OCI-M2 (cell line): ENCODE measurements around the gene SYT9.

ENCODE experiments used
- DNase-seq: peaks from one replicate; lab custom pipeline; 2025; ENCODE audit not compliant: unreplicated experiment; lab: John Stamatoyannopoulos, UW

The SYT9 gene

DNA sequence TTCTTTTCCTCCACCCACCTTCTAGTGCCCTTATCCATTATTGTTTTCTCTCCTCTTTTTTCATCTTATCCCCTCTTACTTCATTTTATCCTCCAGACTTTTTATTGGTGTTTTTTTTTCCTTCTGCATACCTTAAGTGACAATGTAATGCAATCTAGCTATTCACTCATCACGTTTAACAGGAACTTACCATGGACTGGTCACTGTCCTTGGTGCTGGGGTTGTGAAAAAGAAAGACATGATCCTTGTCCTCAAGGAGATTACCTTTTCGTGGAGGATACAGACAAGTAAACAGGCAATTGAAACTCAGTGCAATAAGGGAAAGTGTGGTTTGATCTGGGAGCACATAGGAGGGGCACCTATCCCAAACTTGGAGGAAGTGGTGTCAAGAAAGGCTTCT is 20.7 kb downstream of the SYT9 start:
- no peak for DNase-seq

DNA sequence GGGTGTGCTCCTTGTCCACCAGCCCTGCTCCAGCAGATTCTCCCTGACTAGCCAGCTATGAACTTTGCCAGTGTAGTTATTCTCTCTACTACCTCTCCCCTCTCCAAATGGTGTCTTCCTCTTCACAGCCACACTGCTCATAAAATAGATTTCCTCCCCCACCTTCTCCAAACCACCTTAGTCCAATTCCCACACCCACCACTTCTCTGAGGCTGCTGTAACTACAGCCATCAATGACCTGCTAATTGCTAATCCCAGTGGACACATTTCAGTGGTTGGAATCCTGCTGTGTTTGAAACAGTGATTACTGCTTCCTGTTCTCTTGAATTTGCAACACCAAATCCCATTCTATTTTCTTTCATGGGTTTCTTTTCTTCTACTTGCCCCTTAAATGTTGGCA is 23.4 kb downstream of the SYT9 start:
- no peak for DNase-seq

DNA sequence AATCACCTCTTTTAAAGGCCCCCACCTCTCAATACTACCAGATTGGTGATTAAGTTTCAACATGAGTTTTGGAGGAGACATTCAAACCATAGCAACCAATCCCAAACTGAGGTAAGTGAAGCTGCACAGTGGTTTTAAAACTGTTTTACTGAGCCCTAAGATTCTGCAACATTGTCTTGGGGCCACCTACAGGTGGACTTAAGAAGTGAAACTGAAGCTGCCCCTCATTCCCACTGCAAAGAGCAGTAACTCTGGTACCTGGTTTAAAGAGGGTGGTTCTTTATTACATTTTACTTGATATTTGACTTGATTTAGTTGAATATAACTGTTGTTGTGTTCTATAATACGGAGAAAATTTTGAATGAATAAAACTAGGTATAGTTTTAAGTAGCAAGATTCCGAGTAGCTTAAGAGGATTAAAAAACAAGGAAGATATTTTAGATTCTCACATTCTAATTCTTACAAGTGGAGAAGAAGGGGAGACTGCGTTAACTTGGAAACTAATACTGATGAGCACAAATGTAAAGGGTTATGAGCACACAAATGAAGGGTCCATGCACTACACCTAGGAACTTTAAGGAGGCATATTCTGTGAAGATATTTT is 26.7 kb downstream of the SYT9 start:
- DNase-seq, result no peak

DNA sequence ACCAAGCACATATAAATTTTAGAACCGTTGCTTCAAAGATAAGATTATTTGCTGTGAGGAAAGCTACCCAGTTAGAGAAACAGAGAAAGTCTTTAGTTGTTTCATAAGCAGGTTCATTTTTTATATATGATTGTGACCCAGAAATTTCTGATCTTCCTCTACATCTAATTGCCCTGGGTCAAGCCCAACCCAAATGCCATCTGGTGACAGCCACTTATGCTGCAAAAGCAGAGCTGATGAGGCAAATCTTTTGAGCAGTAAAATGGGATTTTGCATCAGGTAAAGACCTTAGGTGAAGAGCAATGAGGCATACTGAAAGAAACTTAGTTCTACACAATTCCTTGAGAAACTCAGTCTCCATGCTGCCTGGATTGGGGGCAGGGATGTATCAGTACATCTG is 28.0 kb downstream of the SYT9 start:
- no peak for DNase-seq

DNA sequence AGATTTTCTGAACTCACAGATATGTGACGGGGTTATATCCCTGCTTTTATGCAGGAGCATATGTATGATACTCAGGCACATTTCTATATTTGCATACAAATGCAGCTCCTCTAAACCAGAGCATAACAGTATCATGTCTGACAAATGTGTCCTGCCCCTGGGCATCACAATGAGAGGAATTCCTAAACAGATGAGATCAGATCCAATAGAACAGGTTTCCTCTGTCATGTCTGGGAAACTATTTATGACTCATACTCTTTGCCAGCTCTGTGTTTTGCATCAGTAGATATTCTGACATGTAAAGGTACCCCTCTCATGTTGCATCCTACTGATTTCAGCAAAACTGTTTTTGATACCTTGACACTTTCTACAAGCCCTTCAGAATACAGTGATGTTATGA is 29.4 kb downstream of the SYT9 start:
- DNase-seq, result no peak

DNA sequence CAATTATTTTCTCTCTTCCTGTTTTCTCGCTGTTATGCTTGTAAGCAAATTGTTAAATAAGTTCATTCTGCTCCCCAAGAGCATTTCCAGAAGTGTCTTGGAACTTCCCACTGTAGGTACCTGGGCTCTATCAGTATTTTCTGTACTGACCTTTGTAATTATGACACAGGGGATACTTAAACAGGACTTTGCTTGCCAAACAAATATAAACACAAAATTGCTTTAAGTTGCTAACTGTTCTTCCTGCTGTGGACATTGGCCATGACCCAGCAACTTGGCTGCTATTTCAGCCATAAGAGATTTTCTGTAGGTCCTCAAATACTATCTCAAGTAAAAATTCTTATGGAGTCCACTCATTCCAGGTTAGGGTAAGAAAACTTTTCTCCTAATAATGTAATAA is 30.1 kb downstream of the SYT9 start:
- no peak for DNase-seq

DNA sequence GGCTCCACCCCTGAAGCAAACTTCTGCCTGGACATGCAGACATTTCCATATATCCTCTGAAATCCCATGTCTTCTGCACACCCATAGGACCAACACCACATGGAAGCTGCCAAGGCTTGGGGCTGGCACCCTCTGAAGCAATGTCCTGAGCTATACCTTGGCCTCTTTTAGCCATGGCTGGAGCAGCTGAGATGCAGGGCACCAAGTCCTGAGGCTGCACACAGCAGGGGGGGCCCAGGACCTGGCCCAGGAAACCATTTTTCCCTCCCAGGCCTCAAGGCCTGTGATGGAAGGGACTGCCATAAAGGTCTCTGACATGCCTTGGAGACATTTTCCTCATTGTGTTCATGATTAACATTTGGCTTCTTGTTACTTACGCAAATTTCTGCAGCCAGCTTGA is 34.5 kb downstream of the SYT9 start:
- DNase-seq, result no peak

DNA sequence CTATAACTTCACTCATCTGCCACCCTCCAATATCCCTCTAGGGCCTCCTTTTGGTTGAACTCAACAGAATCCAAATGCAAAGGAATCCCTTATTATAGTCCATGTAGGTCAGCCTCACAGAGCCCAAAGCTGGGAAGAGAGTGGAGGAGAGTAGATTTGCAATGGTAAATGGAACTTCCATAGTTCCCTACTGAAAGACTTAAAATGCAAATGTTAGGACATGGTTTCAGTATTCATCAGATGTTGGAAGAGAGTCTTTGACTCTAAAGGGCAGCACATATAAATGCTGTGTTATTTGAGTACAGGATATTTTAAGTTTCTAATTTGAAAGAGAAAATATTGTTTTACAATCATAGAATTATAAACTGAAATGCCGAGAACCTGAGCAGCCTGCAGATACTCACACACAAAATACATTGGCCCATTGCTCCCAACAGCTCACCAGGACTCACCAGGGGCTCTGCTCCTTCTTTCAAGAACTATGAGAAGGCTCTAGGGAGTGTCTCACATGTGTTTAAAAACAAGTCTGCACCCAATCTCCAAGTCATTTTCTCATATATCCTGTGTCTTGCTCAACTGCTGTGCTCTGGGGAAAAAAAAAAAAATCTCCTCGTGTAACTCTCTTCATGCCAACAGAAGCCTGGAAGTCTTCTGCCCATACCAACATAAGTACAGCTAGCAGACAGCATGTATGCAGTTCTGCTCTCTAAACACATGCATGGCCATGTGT is 39.6 kb downstream of the SYT9 start:
- DNase-seq, result no peak

DNA sequence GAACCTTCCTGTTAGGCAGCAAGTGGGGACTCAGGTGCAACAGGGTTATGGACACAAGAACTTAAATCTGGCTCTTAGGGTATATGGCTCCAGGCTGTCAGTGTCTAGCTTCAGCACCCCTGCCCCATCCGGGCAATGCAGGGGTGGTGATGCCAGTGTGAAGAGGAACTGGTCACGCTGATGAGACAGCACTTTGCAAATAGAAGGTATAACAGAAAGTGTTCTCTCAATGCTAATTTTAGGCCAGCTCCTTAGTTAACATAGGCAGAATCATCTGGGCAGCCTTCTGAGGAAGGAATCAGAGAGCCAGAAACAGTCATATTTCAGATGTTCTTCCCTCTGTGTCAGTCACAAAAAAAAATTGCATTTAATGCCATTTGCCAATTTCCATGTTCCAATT is 41.2 kb downstream of the SYT9 start:
- no peak for DNase-seq

DNA sequence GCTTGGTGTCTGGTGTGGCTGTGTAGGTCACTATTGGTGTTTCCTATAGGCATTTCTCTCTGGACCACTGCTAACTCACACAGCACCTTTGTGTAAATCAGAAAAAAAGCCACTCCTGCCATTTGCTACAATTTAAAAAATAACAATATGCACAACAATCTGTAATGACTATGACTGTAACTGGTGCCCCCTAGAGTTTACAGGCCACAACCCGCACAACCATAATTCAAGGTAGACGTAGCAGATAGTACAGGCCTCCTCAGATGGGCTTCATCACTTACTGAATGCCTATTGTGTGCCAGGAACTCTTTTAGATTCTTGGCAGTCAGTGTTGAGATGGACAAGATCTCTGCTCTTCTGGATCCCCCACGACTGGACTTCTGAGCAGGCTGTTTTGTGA is 47.7 kb downstream of the SYT9 start:
- no peak for DNase-seq

DNA sequence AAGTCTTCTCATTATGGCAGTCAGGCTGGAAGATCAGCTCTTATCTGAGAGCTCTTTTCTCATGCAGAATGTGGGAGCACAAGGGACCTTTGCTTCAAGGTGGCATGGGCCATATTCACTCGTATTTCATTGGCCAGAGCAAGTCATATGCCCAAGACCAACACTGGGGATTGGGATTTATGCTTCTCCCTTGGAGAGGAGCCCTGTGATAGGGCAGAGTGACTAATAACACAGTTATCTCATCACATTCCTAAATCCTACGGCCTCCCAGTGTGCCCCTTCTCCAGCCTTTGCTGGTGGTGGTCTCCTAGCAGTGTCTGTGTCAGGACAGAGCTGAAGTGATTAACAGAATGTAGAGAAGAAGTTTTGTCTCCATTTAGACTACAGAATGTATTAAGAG is 48.6 kb downstream of the SYT9 start:
- DNase-seq, result no peak

DNA sequence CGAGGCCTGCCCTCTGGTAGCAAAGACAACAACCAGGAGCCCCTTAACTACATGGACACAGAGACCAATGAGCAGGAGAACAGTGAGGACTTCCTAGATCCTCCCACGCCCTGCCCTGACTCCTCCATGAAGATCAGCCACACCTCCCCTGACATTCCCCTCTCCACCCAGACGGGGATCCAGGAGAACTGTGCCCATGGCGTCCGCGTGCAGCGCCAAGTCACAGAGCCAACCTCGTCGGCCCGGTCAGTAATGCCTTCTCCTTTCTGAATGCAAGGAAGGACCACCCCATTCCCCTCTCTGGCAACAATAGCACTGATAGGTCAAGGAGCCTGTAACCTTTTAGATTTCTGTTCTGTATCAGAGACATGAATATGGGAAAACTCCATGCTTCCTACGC is 51.4 kb downstream of the SYT9 start:
- no peak for DNase-seq

DNA sequence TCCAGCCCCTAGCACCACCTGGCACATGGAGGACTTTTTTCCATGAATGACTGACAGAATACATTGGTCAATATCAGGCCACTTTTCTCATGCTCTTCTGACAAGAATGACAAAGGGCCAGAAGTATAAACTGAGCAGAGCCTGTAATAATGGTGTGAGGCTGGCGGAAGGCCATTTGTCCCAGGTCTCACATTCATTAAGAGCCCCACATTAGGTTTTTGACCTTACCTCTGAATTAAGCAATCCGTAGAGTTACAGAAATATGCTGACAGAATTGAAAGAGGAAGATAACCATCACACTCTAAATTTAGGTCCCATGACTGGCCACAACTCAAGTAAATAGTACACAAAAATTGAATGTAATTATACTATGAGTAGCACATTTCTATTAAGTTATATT is 55.2 kb downstream of the SYT9 start:
- no peak for DNase-seq

DNA sequence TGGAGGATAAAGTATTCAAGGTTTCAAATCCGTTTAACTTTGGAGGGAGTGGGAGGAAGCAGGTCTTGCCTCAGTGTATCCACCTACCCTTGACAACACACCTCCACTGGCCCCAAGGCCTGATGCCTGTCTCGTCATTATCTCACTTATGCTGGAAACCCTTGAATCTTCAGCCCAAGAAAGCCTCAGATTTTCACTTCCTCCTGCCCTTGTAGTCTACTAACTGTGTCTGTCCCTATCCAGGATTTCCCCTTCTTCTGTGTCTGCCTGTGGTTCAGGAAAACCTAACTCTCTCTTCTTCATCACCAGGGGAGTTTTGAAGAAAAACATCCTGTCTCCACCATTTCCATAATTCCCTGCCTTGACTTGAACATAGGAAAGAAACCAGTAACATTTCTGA is 56.1 kb downstream of the SYT9 start:
- no peak for DNase-seq

DNA sequence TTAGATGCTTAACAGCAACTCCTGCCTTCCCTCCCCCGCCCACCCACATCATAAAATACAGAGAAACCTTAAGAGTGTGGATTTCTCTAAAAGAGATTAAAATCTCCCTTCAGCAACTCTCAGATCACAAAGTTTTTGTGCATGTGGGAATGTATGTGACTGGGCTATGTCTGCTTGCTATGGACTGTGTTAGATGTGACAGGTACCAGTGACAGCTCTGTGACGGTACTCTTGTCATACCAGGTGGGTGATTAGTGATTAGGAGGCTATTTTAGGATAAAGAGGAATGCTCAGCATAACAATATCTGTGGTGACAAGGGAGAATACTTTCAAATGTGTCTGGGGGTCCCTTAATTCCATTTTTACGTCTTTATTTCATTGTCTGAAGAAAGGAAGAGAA is 60.2 kb downstream of the SYT9 start:
- no peak for DNase-seq

DNA sequence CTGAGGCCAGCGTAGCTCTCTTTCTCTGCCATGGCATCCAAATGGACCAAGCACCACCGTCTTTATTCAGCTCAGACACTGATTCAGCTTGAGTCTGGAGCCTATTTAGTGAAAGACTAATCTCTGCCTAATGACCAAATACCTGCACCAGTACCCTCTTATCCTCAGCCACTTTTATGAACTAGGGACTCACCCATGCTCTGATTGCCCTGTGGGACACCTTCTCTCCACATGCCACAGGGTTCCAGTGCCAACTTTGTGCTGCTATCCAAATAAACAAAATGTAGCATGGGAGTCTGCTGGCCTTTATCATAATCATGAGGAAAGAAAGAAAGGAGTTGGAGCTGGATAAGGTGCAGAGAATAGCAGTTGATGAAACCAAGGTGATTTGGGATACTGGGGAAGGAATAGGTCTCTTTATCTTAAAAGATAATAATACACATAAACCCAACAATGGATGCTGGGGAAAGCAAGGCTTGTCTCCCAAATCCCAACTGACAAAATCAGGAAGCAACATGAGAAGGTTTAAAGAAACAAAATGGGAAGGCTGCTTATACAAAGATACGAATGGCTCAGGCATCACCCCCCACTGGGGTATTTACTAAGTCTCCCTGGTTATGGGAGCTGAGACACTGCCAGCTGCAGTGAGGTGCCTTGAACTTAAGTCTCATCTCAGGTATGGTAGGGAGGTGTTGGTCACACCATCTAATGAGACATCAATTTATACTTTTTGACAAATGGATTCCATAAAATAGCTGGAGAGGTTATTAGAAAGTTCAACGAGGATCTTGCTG is 63.3 kb downstream of the SYT9 start:
- DNase-seq, result no peak

DNA sequence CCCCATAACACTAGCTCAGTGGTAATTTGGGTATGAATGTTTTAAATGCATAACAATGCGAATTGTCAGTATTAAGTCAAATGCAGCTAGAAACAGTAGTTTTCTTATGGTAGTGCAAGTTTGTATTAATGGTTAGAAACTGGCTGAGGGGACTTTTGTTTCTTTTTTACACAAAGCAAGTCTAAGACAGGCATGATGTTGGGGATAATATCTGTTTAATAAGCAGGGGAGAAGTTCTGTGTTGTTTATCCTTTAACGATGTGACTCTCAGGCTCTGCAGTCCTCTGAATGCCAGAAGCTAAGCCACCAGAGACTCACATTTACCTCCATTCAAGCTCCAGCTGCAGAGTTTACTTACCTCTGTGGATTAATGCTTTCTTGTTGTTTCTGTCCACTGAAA is 67.8 kb downstream of the SYT9 start:
- DNase-seq, result no peak

DNA sequence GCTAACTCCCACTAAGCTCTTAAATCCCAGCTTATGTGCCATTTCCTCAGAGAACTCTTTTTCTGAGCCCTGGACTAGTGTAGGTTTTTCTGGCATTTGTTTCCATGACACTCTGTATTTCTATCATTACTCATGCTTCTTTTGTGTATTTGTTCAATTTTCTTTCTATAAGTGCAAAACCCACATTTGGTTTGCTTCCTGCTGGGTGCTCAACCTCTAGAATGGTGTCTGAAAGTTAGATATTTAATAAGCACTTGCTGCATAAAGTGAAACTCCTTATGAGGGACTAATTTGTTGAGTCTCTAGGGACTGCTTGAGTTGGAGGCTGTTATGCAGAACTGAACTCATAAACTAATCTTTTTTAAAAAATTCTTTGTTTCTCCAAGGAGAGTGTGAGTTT is 68.6 kb downstream of the SYT9 start:
- no peak for DNase-seq

DNA sequence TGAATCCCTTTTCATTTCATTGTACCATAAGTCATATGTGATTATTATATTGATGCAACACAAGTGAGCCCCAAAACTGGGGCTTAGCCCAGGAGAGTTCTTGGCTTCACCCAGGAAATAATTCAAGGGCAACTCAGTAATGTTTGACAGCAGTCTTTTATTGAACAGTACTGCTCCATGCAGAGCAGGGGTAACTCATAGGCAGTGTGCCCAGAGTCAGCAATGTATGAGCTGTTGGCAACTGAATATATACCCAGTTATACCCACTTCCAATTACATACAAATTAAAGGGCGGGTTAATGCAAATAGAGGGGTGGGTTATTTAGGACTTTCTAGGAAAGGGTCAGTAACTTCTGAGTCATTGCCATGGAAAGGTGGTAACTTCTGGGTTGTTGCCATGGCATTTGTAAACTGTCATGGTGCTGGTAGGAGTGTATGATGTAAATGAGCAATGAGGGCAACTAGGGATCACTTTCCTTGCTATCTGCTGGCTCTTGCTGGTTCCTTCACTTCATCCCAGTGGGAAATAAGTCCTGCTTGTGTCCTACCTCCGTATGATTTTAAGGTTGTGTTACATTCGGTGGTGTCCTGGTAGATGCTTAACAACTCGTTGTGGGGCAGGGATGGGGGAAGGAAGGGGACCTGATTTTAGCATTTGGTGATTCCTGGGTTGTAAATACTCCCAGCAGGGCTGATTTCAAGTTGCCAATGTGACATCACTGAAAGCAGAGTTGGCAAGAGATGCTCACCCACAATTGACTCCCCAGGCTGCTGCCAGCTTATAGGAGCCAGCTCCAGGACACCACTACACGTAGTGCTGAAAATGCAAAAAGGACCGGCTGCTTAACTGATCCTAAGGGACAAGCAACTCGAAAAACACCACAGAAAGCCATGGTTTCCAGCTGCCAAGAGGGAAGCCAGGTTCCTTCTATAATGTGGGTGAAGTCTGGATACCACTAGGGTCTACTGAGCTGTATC is 70.1 kb downstream of the SYT9 start:
- no peak for DNase-seq

DNA sequence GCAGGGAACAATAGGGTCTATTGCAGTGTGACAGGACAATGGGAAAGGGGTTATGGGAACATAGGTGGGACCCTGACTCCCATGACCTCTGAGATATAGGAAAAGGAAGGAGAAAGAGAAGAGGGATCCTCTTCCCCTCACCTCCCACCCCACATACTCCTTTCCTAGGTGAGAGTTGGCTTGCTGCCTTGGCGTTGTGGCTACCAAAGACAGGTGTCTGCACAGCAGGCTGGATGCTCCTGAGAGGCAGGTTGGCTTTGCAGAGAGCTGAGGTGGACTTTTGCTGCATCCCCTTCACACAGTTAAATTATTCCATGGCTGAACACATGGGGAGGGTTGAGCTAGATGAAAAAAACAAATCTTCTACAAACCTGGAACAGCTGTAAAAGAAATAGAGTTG is 80.7 kb downstream of the SYT9 start:
- DNase-seq, result no peak

DNA sequence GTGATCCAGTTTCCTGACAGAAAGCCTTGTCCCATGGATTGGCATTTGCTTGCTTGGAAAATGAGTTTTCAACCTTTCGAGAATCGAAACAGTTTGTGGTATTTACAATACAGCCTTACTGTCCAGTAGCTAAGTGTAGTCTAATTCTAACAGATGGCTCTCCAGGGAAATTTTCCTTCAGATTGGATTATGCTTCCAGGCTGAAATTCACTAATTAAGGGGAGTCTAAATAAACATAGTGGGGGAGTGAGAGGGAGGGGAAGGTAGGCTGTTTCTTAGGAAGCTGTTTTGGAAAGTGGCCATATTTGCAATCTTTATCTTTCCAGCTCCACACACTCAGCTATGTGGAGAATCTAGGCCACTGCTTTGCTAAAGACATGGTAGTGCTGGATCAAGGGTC is 81.3 kb downstream of the SYT9 start:
- no peak for DNase-seq
